22Rv1 (cell line): ENCODE data around the gene ZFR2.
A peak's percentile ranks its signal among the peaks of the same experiment; 100 is the strongest.

ENCODE experiments used
- H3K27ac ChIP-seq: fragments of 450-650 bp; 2 replicates; pipeline ENCODE4 v1.5.1; 2017
- CTCF ChIP-seq: fragments of 450-650 bp; IDR thresholded peaks from 2 replicates; pipeline ENCODE4 v1.5.1; 2017; ENCODE audit warnings: mild to moderate bottlenecking
- ZFX ChIP-seq: fragments of 450-650 bp; IDR thresholded peaks from 2 replicates; pipeline ENCODE4 v1.6.1; 2017; ENCODE audit warnings: antibody characterized with exemption, borderline replicate concordance

Gene ZFR2

GRCh38 chr19:3785451-3785937 is 83.3 kb downstream of the ZFR2 start:
- TF ChIP-seq ZFX, result no peak
- H3K27ac ChIP-seq, result peak overlapping the region; percentile 71

GRCh38 chr19:3784607-3785450 is 84.0 kb downstream of the ZFR2 start:
- H3K27ac ChIP-seq, result peak overlapping the region; percentile 71
- no peak for TF ChIP-seq CTCF
- no peak for TF ChIP-seq ZFX

GRCh38 chr19:3783660-3784584 is 84.9 kb downstream of the ZFR2 start:
- no peak for TF ChIP-seq ZFX
- peak; percentile 26 for TF ChIP-seq CTCF
- no peak overlapping the region for H3K27ac ChIP-seq

- no peak overlapping the region for H3K27ac ChIP-seq
- TF ChIP-seq ZFX (no peak), CTCF (no peak)
Observed at GRCh38 chr19:3782903-3783302, 85.9 kb downstream of the ZFR2 start.

GRCh38 chr19:3782330-3782729 is 86.5 kb downstream of the ZFR2 start:
- TF ChIP-seq CTCF, result no peak
- TF ChIP-seq ZFX, result no peak
- no peak overlapping the region for H3K27ac ChIP-seq

- TF ChIP-seq ZFX (no peak), CTCF (no peak)
- no peak overlapping the region for H3K27ac ChIP-seq
Observed at GRCh38 chr19:3781603-3782002, 87.2 kb downstream of the ZFR2 start.

- TF ChIP-seq ZFX (no peak), CTCF (no peak)
- no peak overlapping the region for H3K27ac ChIP-seq
Observed at GRCh38 chr19:3780786-3781304, 88.0 kb downstream of the ZFR2 start.
